Stimulated activated naive CD8-positive, alpha-beta T cell treated with anti-CD3 and anti-CD28 coated beads, Interleukin-15, amount 100 ng/mL, for 72 hours (primary cell): ENCODE measurements around the gene PRSS23.
"Not testable (repeated sequence)": the region's sequence is repeated elsewhere in the genome, so short reads cannot be mapped to it uniquely, and the experiment has no call there.

Experiments used
- ATAC-seq: fragments of 150-1000 bp; cut with Tn5 transposase; 2 replicates; pipeline ENCODE4 v1.10.0; 2021; ENCODE audit warnings: mild to moderate bottlenecking, moderate library complexity
- DNase-seq, 2 donors: peaks; one replicate each; pipeline ENCODE4 v3.0.0; 2021 to 2022
- H3K27ac Mint-ChIP-seq, 2 donors: one replicate each; pipeline ENCODE4 v1.8.0; 2022; ENCODE audit warnings: mild to moderate bottlenecking in 2 of 2, mixed read lengths in 2 of 2, moderate library complexity in 2 of 2
- H3K27me3 Mint-ChIP-seq: one replicate; pipeline ENCODE4 v1.8.0; 2022; ENCODE audit warnings: mixed read lengths
- H3K4me1 Mint-ChIP-seq: one replicate; pipeline ENCODE4 v1.8.0; 2022; ENCODE audit warnings: mild to moderate bottlenecking, mixed read lengths
- H3K4me3 Mint-ChIP-seq, 2 donors: one replicate each; pipeline ENCODE4 v1.8.0; 2022; ENCODE audit warnings: mild to moderate bottlenecking in 2 of 2, mixed read lengths in 2 of 2, moderate library complexity in 1 of 2
- H3K9me3 Mint-ChIP-seq, 2 donors: one replicate each; pipeline ENCODE4 v1.8.0; 2022; ENCODE audit warnings: mixed read lengths in 2 of 2

Gene PRSS23

GRCh38 chr11:86818462-86819192, 18.3 kb downstream of the PRSS23 start:
- Mint-ChIP-seq H3K4me1 (peaks cover 6% of the 10 kb centered on the region), H3K4me3 (no peak overlapping the region), H3K9me3 (no peaks in the 10 kb centered on the region), H3K27ac (peak overlapping the region in 1 of 2 donors; percentile 61), H3K27me3 (peaks cover 34% of the 10 kb centered on the region)
- ATAC-seq (no peak), DNase-seq (no peak)

GRCh38 chr11:86824139-86824538, 23.8 kb downstream of the PRSS23 start:
- not testable (repeated sequence) for H3K27ac Mint-ChIP-seq, DNase-seq, H3K4me3 Mint-ChIP-seq, H3K4me1 Mint-ChIP-seq, ATAC-seq, H3K27me3 Mint-ChIP-seq
- peaks cover 0 to 12% of the 10 kb centered on the region in 2 donors for H3K9me3 Mint-ChIP-seq

- not testable (repeated sequence) for H3K9me3 Mint-ChIP-seq, ATAC-seq, H3K4me1 Mint-ChIP-seq, DNase-seq, H3K27ac Mint-ChIP-seq, H3K4me3 Mint-ChIP-seq
- H3K27me3 Mint-ChIP-seq = peaks cover 43% of the 10 kb centered on the region
Measured at GRCh38 chr11:86834376-86834775, 34.0 kb downstream of the PRSS23 start.

GRCh38 chr11:86844762-86845508, 44.6 kb downstream of the PRSS23 start:
- not testable (repeated sequence) for H3K27ac Mint-ChIP-seq, H3K4me3 Mint-ChIP-seq

GRCh38 chr11:86848132-86848531, 47.8 kb downstream of the PRSS23 start:
- ATAC-seq = no peak
- Mint-ChIP-seq H3K4me1 (no peaks in the 10 kb centered on the region), H3K27me3 (peaks cover 10% of the 10 kb centered on the region), H3K27ac (peak overlapping the region in 1 of 2 donors; percentile 87), H3K9me3 (no peaks in the 10 kb centered on the region), H3K4me3 (no peak overlapping the region)
- DNase-seq = no peak

More at GRCh38 chr11:86844762-86845508, 44.6 kb downstream of the PRSS23 start:
- not testable (repeated sequence) for ATAC-seq, DNase-seq, H3K4me1 Mint-ChIP-seq
- Mint-ChIP-seq H3K9me3 (peaks cover 7 to 11% of the 10 kb centered on the region in 2 donors), H3K27me3 (peaks cover 35% of the 10 kb centered on the region)

- ATAC-seq (no peak), DNase-seq (no peak)
- Mint-ChIP-seq H3K9me3 (no peaks in the 10 kb centered on the region), H3K4me3 (no peak overlapping the region), H3K27me3 (peaks cover 10% of the 10 kb centered on the region), H3K4me1 (no peaks in the 10 kb centered on the region), H3K27ac (no peak overlapping the region)
Measured at GRCh38 chr11:86849679-86850078, 49.3 kb downstream of the PRSS23 start.
